GM21528 (cell line): ENCODE measurements around the gene POM121L12.

Experiments used
- ATAC-seq: cut with Tn5 transposase; IDR thresholded peaks from one replicate; pipeline ENCODE4 v1.9.1; 2021; ENCODE audit warnings: mild to moderate bottlenecking, moderate library complexity; ENCODE audit not compliant: unreplicated experiment, low FRiP score

The POM121L12 gene

DNA sequence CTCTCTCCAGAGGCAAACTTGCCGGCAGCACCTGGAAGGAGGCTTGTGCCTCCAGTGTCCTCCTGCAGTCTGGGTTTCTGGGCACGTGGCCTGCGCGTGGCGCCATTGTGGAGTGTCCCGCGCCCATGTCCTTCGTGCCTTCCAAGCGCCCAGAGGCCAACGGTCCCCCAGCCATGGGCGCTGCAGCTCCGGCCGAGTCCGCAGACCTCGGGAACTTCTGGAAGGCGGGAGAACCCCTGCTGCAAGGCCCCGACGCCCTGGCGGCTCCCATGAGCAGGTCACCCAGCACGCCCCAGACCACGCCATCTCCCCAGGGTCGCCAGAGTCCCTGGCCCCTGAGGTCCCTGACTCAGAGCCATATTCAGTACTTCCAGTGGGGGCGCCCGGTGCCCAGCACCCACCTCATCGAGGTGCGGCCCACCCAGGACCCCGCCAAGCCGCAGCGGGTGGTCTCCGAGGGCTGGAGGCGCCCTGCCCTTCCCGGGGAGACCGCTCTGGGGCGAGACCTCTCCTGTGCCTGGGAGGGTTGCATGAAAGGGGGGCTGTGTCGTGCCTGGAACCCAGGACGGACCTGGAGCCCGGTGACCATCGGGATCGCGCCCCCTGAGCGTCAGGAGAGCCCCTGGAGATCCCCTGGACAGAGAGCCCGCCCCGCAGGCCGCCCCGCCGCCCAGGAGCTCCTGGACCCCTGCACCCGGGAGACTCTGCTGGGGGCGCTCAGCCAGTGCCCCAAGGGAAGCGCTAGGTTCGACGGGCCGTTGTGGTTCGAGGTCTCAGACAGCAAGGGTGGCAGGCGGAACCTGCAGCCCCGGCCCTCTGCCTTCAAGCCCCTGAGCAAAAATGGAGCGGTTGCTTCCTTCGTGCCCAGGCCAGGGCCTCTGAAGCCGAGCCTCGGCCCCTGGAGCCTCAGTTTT, at the start of gene POM121L12:
POM121L12 (plus strand) TSS at position 135 of the 914 bp plus-strand sequence; CDS start at position 174, 39 bp downstream.
- ATAC-seq, result no peak

- no peak for ATAC-seq
These were observed 43.4 kb upstream of the POM121L12 start for GRCh38 chr7:52992001-52992400.

DNA sequence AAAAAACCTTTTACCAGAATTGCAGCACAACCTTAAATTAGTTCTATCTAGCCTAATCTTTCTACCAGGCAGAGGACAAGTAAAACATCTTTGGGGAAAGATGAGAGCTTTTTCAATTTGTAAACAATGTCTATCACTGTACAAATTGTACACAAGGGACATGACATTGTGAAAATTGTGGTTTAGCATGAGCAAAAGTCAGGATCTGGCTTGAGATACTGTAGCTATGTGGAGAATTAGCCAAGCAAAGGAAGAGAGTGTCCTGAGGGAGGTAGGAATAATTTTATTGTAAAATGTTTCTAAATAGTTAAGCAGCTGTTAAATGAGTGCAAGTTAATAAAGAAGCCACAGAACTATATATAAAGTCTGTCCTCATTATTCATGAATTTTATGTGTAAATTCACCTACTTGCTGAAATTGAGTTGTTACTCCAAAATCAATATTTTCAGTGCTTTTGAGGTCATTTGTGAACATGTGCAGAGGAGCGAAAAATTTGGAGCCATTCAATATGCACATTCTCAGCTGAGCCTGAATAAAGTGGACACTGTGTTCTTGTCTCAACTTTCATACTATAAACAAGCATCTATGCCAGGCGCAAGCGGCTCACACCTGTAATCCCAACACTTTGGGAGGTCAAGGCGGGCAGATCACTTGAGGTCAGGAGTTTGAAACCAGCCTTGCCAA, 42.8 kb upstream of the POM121L12 start:
- ATAC-seq, result no peak

- ATAC-seq, result no peak
These were observed 39.8 kb upstream of the POM121L12 start for GRCh38 chr7:52995676-52996075.

- ATAC-seq, result no peak
These were observed 34.2 kb upstream of the POM121L12 start for GRCh38 chr7:53001221-53001620.

DNA sequence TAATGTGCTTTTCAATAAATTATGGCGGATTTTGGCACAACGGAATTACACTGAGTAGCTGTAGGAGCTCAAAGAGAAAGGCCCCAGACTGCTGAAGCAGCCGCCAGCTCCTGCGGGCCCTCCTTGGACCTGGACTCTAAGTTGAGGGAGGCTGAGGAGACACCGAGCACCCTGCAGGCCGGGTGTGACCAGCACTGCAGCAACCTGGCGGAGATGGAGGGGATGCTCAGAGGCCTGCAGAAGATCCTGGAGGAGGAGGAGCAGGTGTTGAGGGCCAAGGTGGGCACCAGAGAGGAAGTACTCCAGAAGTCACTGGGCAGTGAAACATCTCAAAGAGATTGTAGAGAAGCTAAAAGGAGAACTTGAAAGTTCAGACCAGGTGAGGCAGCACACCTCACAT, 33.0 kb upstream of the POM121L12 start:
- no peak for ATAC-seq

- ATAC-seq, result no peak
These were observed 31.6 kb upstream of the POM121L12 start for GRCh38 chr7:53003653-53004445.

DNA sequence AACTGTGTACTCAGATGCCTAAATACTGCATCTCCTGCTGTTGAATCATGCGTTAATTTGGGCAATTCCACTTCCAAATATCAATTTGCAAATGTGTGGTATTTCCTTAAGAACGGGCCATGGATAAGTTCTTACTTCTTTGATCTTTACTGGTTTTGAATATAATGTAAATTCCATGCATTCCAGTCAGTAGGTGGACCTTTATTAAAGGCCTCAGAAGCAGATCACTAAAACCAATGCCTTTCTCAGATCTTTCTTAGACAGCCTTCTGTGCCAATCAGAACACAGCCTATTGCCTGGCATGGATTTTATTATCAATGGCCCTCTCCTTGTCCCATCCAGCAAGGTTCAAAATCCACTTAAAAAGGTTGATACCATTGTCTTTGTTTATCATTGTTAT, 21.5 kb upstream of the POM121L12 start:
- ATAC-seq, result no peak

DNA sequence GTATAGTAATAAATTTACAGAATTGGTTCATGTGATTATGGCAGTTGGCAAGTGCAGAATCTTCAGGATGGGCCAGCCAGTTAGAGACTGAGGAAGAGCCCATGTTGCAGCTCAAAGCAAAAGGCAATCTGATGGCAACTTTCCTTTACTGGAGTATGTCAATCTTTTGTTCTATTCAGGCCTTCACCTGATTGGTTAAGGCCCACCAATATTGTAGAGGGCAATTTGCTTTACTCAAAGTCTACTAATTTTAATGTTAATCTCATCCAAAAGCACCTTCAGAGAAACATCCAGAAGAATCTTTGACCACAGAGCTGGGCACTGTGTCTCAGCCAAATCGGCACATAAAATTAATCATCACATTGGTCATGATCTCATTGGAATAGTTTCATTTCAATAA, 20.0 kb upstream of the POM121L12 start:
- ATAC-seq, result no peak

DNA sequence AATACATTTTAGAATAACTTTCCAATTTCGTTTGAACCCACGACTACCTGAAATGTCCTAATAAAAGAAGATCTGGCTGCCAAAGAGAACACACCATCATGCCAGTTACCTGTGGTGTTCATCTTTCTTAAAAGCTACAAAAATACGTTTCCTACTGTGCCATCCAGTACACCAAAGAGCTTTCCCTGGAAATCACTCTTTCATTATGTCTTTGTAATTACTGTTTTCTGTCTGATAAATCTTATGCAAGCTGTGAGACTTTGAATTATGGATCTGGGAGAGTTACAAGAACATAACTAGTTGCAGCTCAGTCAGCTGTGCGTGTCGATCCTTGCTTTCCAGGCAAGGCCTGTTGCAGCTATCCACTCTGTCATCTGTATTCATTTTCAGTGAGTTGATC, 12.5 kb upstream of the POM121L12 start:
- no peak for ATAC-seq

DNA sequence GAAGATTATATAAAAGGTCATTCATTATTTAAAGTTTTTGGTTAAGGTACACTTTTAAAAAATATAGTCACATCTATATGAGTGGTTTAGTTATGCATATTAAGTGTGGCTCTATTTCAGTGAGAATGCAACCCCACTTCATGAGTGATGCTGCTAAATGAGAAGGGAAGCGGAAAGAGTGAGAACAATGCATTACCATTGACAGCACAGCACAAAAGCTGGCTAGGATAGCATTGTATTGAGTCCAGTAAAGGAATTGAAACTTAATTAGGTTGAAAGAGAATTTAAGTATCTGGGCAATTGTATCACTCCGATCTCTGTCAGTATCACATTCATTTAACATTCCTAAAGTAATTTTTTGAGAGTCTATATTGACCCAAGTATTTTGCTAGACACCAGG, 13.2 kb downstream of the POM121L12 start:
- ATAC-seq, result no peak

DNA sequence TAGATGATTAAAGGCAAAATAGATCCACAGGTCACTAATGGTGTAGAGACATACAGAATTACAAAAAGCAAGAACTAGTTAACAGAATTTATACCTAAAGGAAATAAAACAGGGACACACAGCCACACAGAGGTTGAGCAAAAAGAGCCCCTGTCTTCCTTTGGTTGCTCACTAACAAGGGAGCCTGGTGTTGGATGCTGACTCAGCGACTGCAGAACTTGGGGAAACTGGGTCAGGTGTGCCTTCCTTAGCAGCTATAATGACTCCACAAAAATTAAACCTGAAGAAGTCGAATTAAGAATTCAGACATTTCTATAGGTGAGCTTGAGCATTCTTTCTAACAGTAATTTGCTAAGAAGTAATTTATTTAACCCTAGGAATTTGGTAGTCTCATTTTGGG, 15.0 kb downstream of the POM121L12 start:
- ATAC-seq, result no peak

DNA sequence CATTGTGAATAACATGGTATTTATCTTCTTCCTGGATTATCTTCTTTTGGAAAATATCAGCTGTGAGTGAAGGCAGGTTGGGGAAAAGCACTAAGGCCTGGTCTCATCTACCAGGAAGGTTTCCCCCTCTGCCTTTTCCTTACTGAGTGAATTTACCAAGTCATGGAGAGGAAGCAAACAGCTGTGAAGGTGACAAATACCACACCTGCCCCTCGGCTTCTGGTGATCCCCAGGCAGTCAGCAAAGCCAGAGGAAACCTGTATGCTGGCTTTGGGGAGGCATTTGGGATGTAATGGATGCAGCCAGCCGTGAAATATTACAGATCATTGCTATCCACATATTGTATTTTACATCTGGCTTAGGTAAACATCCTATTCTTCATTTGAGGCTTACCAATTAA, 24.2 kb downstream of the POM121L12 start:
- no peak for ATAC-seq

GRCh38 chr7:53060066-53060465, 24.6 kb downstream of the POM121L12 start:
- no peak for ATAC-seq

- no peak for ATAC-seq
These were observed 27.4 kb downstream of the POM121L12 start for GRCh38 chr7:53062796-53063195.

GRCh38 chr7:53068673-53069072, 33.2 kb downstream of the POM121L12 start:
- no peak for ATAC-seq

- ATAC-seq, result no peak
These were observed 35.5 kb downstream of the POM121L12 start for GRCh38 chr7:53070883-53071282.
